Kasumi-1 (cell line): ENCODE measurements around the gene HERC6.
"Not testable (repeated sequence)": the region's sequence is repeated elsewhere in the genome, so short reads cannot be mapped to it uniquely, and the experiment has no call there.

Experiments used
- DNase-seq, 2 experiments: peaks; one replicate each; lab custom pipeline; 2025; lab: John Stamatoyannopoulos, UW

The HERC6 gene

GRCh38 chr4:88390128-88390527 lies 11.5 kb downstream of the HERC6 start:
- no peak for DNase-seq

- DNase-seq, result no peak
These were observed 13.1 kb downstream of the HERC6 start for GRCh38 chr4:88391703-88392102.

GRCh38 chr4:88396681-88397080 lies 18.0 kb downstream of the HERC6 start:
- no peak for DNase-seq

GRCh38 chr4:88398381-88398780 lies 19.7 kb downstream of the HERC6 start:
- no peak for DNase-seq

- DNase-seq, result no peak
These were observed 30.6 kb downstream of the HERC6 start for GRCh38 chr4:88409206-88409605.

- DNase-seq, result no peak
These were observed 31.1 kb downstream of the HERC6 start for GRCh38 chr4:88409789-88410188.

GRCh38 chr4:88411491-88412096 lies 32.9 kb downstream of the HERC6 start:
- DNase-seq, result no peak

GRCh38 chr4:88413801-88414200 lies 35.1 kb downstream of the HERC6 start:
- DNase-seq, result no peak

GRCh38 chr4:88414755-88415154 lies 36.1 kb downstream of the HERC6 start:
- no peak for DNase-seq

GRCh38 chr4:88415982-88416381 lies 37.3 kb downstream of the HERC6 start:
- no peak for DNase-seq

- DNase-seq, result no peak
These were observed 39.8 kb downstream of the HERC6 start for GRCh38 chr4:88418411-88418810.

- no peak for DNase-seq
These were observed 41.2 kb downstream of the HERC6 start for GRCh38 chr4:88419874-88420273.

- DNase-seq, result no peak
These were observed 42.2 kb downstream of the HERC6 start for GRCh38 chr4:88420844-88421243.

- DNase-seq, result no peak
These were observed 43.8 kb downstream of the HERC6 start for GRCh38 chr4:88422403-88422802.

- DNase-seq, result no peak
These were observed 50.7 kb downstream of the HERC6 start for GRCh38 chr4:88429401-88429800.

GRCh38 chr4:88435987-88436693 lies 57.5 kb downstream of the HERC6 start:
- DNase-seq, result no peak

- not testable (repeated sequence) for DNase-seq
These were observed 59.2 kb downstream of the HERC6 start for GRCh38 chr4:88437873-88438272.

- DNase-seq, result no peak
These were observed 60.6 kb downstream of the HERC6 start for GRCh38 chr4:88439161-88439760.

- DNase-seq, result no peak
These were observed 61.5 kb downstream of the HERC6 start for GRCh38 chr4:88440146-88440545.

GRCh38 chr4:88441696-88442095 lies 63.0 kb downstream of the HERC6 start:
- no peak for DNase-seq

- DNase-seq, result no peak
These were observed 64.1 kb downstream of the HERC6 start for GRCh38 chr4:88442689-88443191.

GRCh38 chr4:88443486-88443885 lies 64.8 kb downstream of the HERC6 start:
- DNase-seq, result no peak

GRCh38 chr4:88445252-88445651 lies 66.6 kb downstream of the HERC6 start:
- no peak for DNase-seq
